Measurements from ENCODE around the gene IL18R1. TPM values are rescaled to one million over a fixed set of nuclear protein-coding genes. Genes with fewer than 3 reads are reported as not detected.

IL18R1 gene
- total and polyA plus RNA-seq, 4 donors = 4.8 to 12.7 (median 5.9) TPM

DNA sequence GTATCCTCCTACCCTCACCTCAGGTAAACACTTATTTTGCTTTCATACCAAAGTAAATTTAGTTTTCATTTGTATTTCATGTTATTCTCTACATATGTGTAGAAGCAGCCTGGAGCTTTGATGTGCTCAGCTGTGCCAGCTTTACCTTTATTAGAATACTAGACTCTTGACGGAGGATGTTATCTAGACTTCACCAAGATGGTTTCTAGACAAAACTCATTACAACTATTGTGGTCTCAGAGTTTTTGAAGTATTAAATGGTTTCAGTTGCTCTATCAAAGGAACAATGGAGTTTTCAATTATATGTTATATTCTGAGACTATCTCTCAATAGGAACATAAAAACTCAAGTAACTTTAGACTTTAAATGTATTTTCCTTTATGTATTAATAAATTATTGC is 62.4 kb downstream of the IL18R1 start:
- Histone ChIP-seq H3K9me3 (ENCODE audit: control insufficient read depth in 4 of 4, low read length in 3 of 4) (no peaks in the 10 kb centered on the region), H3K9ac (ENCODE audit: low read depth in 1 of 2, low read length in 2 of 2) (no peak overlapping the region), H3K36me3 (ENCODE audit: control insufficient read depth in 4 of 4, insufficient read depth in 3 of 4, low read depth in 1 of 4, low read length in 3 of 4) (no peaks in the 10 kb centered on the region), H3K27ac (ENCODE audit: low read depth in 1 of 2, low read length in 2 of 2) (no peak overlapping the region), H3K4me1 (ENCODE audit: control insufficient read depth in 4 of 4, insufficient read depth in 4 of 4, low read length in 3 of 4) (no peaks in the 10 kb centered on the region), H3K4me3 (ENCODE audit: low read depth in 1 of 3, low read length in 3 of 3) (no peak overlapping the region), H3K27me3 (ENCODE audit: control insufficient read depth in 4 of 4, insufficient read depth in 4 of 4, low read length in 3 of 4) (no peaks in the 10 kb centered on the region)
- WGBS = 82% methylated on average over 1 of the region's 1 CpG
- TF ChIP-seq, protein P1, sequence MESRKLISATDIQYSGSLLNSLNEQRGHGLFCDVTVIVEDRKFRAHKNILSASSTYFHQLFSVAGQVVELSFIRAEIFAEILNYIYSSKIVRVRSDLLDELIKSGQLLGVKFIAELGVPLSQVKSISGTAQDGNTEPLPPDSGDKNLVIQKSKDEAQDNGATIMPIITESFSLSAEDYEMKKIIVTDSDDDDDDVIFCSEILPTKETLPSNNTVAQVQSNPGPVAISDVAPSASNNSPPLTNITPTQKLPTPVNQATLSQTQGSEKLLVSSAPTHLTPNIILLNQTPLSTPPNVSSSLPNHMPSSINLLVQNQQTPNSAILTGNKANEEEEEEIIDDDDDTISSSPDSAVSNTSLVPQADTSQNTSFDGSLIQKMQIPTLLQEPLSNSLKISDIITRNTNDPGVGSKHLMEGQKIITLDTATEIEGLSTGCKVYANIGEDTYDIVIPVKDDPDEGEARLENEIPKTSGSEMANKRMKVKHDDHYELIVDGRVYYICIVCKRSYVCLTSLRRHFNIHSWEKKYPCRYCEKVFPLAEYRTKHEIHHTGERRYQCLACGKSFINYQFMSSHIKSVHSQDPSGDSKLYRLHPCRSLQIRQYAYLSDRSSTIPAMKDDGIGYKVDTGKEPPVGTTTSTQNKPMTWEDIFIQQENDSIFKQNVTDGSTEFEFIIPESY (IDR thresholded peaks at IDR 0.05) = no peak
- TF ChIP-seq GABPA (IDR thresholded peaks at IDR 0.05 in 1 of 2, conservative IDR thresholded peaks at IDR 0.05 in 1 of 2) = no peak
- TF ChIP-seq, protein P2, sequence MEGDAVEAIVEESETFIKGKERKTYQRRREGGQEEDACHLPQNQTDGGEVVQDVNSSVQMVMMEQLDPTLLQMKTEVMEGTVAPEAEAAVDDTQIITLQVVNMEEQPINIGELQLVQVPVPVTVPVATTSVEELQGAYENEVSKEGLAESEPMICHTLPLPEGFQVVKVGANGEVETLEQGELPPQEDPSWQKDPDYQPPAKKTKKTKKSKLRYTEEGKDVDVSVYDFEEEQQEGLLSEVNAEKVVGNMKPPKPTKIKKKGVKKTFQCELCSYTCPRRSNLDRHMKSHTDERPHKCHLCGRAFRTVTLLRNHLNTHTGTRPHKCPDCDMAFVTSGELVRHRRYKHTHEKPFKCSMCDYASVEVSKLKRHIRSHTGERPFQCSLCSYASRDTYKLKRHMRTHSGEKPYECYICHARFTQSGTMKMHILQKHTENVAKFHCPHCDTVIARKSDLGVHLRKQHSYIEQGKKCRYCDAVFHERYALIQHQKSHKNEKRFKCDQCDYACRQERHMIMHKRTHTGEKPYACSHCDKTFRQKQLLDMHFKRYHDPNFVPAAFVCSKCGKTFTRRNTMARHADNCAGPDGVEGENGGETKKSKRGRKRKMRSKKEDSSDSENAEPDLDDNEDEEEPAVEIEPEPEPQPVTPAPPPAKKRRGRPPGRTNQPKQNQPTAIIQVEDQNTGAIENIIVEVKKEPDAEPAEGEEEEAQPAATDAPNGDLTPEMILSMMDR (IDR thresholded peaks at IDR 0.05; ENCODE audit: low read depth, low read length, missing input control) = no peak
- TF ChIP-seq HNF4G (IDR thresholded peaks at IDR 0.05) = no peak
- no peak for TF ChIP-seq HNF4A (conservative IDR thresholded peaks at IDR 0.05)
- TF ChIP-seq EGR1 (IDR thresholded peaks at IDR 0.05; ENCODE audit: low read depth in 2 of 2) = no peak
- no peak for TF ChIP-seq NR2F2 (IDR thresholded peaks at IDR 0.05)
- TF ChIP-seq TAF1 (conservative IDR thresholded peaks at IDR 0.05) = no peak
- TF ChIP-seq, protein P3, sequence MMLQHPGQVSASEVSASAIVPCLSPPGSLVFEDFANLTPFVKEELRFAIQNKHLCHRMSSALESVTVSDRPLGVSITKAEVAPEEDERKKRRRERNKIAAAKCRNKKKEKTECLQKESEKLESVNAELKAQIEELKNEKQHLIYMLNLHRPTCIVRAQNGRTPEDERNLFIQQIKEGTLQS (IDR thresholded peaks at IDR 0.05) = no peak
- no peak for TF ChIP-seq SP1 (IDR thresholded peaks at IDR 0.05)
- TF ChIP-seq RXRA (IDR thresholded peaks at IDR 0.05) = no peak
- DNase-seq (ENCODE audit: low spot score) = no peak

DNA sequence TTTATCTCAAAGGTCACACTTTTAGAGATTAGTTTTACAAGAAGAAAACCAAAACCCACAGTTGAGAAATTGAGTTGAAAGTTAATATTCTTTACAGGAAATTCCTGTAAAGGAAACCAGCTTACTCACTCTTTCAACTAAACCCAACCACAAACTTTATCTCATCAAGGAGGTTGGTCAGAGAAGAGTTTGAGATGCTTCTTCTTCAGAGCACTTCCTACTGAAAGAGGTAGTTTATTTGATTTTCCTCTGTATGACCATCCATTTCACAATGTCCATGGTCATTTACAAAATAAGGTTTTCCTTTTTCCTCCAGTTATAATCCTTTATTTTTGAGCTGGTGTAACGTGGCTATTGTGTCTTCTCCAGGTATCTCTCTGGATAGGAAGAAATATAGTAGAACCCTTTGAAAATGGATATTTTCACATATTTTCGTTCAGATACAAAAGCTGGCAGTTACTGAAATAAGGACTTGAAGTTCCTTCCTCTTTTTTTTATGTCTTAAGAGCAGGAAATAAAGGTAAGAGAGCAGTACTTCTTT is 62.9 kb downstream of the IL18R1 start:
- TF ChIP-seq, protein P3 (IDR thresholded peaks at IDR 0.05) = no peak
- no peak for TF ChIP-seq GABPA (IDR thresholded peaks at IDR 0.05 in 1 of 2, conservative IDR thresholded peaks at IDR 0.05 in 1 of 2)
- TF ChIP-seq SP1 (IDR thresholded peaks at IDR 0.05) = no peak
- TF ChIP-seq, protein P4, sequence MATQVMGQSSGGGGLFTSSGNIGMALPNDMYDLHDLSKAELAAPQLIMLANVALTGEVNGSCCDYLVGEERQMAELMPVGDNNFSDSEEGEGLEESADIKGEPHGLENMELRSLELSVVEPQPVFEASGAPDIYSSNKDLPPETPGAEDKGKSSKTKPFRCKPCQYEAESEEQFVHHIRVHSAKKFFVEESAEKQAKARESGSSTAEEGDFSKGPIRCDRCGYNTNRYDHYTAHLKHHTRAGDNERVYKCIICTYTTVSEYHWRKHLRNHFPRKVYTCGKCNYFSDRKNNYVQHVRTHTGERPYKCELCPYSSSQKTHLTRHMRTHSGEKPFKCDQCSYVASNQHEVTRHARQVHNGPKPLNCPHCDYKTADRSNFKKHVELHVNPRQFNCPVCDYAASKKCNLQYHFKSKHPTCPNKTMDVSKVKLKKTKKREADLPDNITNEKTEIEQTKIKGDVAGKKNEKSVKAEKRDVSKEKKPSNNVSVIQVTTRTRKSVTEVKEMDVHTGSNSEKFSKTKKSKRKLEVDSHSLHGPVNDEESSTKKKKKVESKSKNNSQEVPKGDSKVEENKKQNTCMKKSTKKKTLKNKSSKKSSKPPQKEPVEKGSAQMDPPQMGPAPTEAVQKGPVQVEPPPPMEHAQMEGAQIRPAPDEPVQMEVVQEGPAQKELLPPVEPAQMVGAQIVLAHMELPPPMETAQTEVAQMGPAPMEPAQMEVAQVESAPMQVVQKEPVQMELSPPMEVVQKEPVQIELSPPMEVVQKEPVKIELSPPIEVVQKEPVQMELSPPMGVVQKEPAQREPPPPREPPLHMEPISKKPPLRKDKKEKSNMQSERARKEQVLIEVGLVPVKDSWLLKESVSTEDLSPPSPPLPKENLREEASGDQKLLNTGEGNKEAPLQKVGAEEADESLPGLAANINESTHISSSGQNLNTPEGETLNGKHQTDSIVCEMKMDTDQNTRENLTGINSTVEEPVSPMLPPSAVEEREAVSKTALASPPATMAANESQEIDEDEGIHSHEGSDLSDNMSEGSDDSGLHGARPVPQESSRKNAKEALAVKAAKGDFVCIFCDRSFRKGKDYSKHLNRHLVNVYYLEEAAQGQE (IDR thresholded peaks at IDR 0.05) = no peak
- TF ChIP-seq NR2F2 (IDR thresholded peaks at IDR 0.05) = no peak
- no peak for TF ChIP-seq HNF4G (IDR thresholded peaks at IDR 0.05)
- no peak for TF ChIP-seq RAD21 (IDR thresholded peaks at IDR 0.05)
- TF ChIP-seq, protein P1 (IDR thresholded peaks at IDR 0.05) = no peak
- TF ChIP-seq FOXA1 (IDR thresholded peaks at IDR 0.05) = no peak
- TF ChIP-seq JUND (IDR thresholded peaks at IDR 0.05) = no peak
- no peak for TF ChIP-seq HNF4A (conservative IDR thresholded peaks at IDR 0.05)
- no peak overlapping the region for H3K4me3 ChIP-seq (ENCODE audit: low read depth in 1 of 3, low read length in 3 of 3)
- H3K27ac ChIP-seq (ENCODE audit: low read depth in 1 of 2, low read length in 2 of 2) = no peak overlapping the region
- no peaks in the 10 kb centered on the region for H3K27me3 ChIP-seq (ENCODE audit: control insufficient read depth in 4 of 4, insufficient read depth in 4 of 4, low read length in 3 of 4)
- H3K9ac ChIP-seq (ENCODE audit: low read depth in 1 of 2, low read length in 2 of 2) = no peak overlapping the region
- no peaks in the 10 kb centered on the region for H3K4me1 ChIP-seq (ENCODE audit: control insufficient read depth in 4 of 4, insufficient read depth in 4 of 4, low read length in 3 of 4)
- 43% methylated on average over 2 of the region's 2 CpGs for WGBS
- DNase-seq (ENCODE audit: low spot score) = no peak
- no peaks in the 10 kb centered on the region for H3K36me3 ChIP-seq (ENCODE audit: control insufficient read depth in 4 of 4, insufficient read depth in 3 of 4, low read depth in 1 of 4, low read length in 3 of 4)
- H3K9me3 ChIP-seq (ENCODE audit: control insufficient read depth in 4 of 4, low read length in 3 of 4) = no peaks in the 10 kb centered on the region
